Measurements from ENCODE around the gene ANOS1. TPM values are rescaled to one million over a fixed set of nuclear protein-coding genes. Genes with fewer than 3 reads are reported as not detected.
"Not testable (repeated sequence)": the region's sequence is repeated elsewhere in the genome, so short reads cannot be mapped to it uniquely, and the experiment has no call there.

Gene ANOS1
- total RNA-seq, 1 experiment from 2014 or later: 54.9 TPM

DNA sequence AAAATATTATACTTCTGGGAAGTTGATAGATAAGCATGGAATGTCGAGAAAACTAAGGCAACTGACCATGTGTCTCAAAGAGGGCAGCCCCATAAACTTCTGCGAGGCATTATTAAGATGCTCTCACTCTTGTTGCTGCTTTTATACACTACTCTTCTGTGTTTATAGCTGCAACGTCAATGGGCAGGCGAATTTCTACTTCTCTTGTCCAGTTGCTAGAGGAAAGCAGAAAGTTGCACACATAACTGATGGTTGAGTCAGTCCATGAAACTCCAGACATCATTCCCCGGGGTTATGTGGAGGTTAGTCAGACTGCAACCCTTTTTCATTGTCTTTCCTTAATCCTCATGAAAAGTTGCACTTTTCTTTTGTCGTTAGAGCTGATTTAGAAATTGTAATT is 227.5 kb downstream of the ANOS1 start:
- peaks cover 5% of the 10 kb centered on the region; the same call in 1 of the 2 replicates for H3K4me1 ChIP-seq (ENCODE audit: insufficient read depth, low read length)
- H4K8ac ChIP-seq (replicated peaks; ENCODE audit: insufficient read length, low read depth, low read length): no peak overlapping the region
- no peak overlapping the region for H3K23ac ChIP-seq (ENCODE audit: insufficient read length, low read depth, low read length)
- H3K4me3 Mint-ChIP-seq: no peak overlapping the region
- no CpG with 5 or more reads among the region's 6 CpGs for WGBS (ENCODE audit: extremely low coverage, insufficient read length, low lambda C conversion rate)
- H2AK5ac ChIP-seq (ENCODE audit: insufficient read length, low read length): no peak overlapping the region
- no peak overlapping the region for H4K5ac ChIP-seq (ENCODE audit: insufficient read length, low read depth, low read length)
- no peaks in the 10 kb centered on the region for H3K9me3 Mint-ChIP-seq
- H3K27me3 ChIP-seq (ENCODE audit: insufficient read depth, low read length): no peaks in the 10 kb centered on the region
- H3K79me2 ChIP-seq (ENCODE audit: insufficient read depth, low read length): no peaks in the 10 kb centered on the region
- no peak overlapping the region for H3K14ac ChIP-seq (ENCODE audit: insufficient read depth, low read length)
- no peaks in the 10 kb centered on the region for H4K20me1 ChIP-seq (ENCODE audit: control insufficient read depth, insufficient read depth, insufficient read length)
- H2BK12ac ChIP-seq (ENCODE audit: insufficient read length, low read depth, low read length): no peak overlapping the region
- H3K18ac ChIP-seq (ENCODE audit: insufficient read length, low read depth, low read length): no peak overlapping the region
- H3K4ac ChIP-seq (ENCODE audit: low read depth, low read length): no peak overlapping the region
- H2BK5ac ChIP-seq (ENCODE audit: insufficient read length, low read length): no peak overlapping the region
- H3K56ac ChIP-seq (ENCODE audit: insufficient read length, low read depth, low read length): no peak overlapping the region
- H2BK20ac ChIP-seq (ENCODE audit: low read depth, low read length, poor library complexity, severe bottlenecking): no peak overlapping the region
- no peak overlapping the region for H4K91ac ChIP-seq (ENCODE audit: insufficient read length, low read depth, low read length)
- H3K4me1 Mint-ChIP-seq: peaks cover 22 to 28% of the 10 kb centered on the region in 2 experiments
- TF ChIP-seq CTCF (conservative IDR thresholded peaks at IDR 0.05): no peak
- no peak overlapping the region for H3K27ac Mint-ChIP-seq
- H3K27ac ChIP-seq (ENCODE audit: insufficient read length, low read depth, low read length): no peak overlapping the region
- no peaks in the 10 kb centered on the region for H3K9me3 ChIP-seq (ENCODE audit: control insufficient read depth, low read depth, low read length)
- no peaks in the 10 kb centered on the region for H3K27me3 Mint-ChIP-seq (ENCODE audit: low read depth)
- no peak overlapping the region for H2BK15ac ChIP-seq (ENCODE audit: low read depth, low read length)
- no peak overlapping the region for H3K9ac ChIP-seq (ENCODE audit: extremely low read depth, insufficient read length, low read length)
- no peak overlapping the region for H3T11ph ChIP-seq (ENCODE audit: low read length)
- no peaks in the 10 kb centered on the region for H3K36me3 Mint-ChIP-seq (ENCODE audit: insufficient read depth in 1 of 3, low read depth in 3 of 3)
- no peak for DNase-seq
- H2AFZ ChIP-seq (ENCODE audit: low read length): no peak overlapping the region
- no peaks in the 10 kb centered on the region for H3K23me2 ChIP-seq (ENCODE audit: insufficient read length, low read depth, low read length, poor library complexity, severe bottlenecking)
- no peaks in the 10 kb centered on the region for H3K79me1 ChIP-seq (ENCODE audit: insufficient read depth, low read depth, low read length, poor library complexity, severe bottlenecking)
- H2BK120ac ChIP-seq (ENCODE audit: low read depth, low read length, poor library complexity, severe bottlenecking): no peak overlapping the region
- no peak overlapping the region for H3K4me2 ChIP-seq (ENCODE audit: insufficient read depth, insufficient read length, low read length)

DNA sequence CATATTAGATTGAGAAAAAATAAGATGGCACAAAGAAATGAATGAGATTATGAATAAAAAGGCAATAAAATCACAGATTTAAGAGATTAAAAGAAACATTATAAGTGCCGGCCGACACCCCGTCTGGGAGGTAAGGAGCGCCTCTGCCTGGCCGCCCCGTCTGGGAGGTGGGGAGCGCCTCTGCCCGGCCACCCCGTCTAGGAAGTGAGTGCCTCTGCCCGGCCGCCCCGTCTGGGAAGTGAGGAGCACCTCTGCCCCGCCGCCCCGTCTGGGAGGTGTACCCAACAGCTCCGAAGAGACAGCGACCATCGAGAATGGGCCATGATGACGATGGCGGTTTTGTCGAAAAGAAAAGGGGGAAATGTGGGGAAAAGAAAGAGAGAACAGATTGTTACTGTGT is 229.8 kb downstream of the ANOS1 start:
- not testable (repeated sequence) for H2BK5ac ChIP-seq (ENCODE audit: insufficient read length, low read length); H3K9me3 ChIP-seq (ENCODE audit: control insufficient read depth, low read depth, low read length); H3K79me2 ChIP-seq (ENCODE audit: insufficient read depth, low read length); H2AK5ac ChIP-seq (ENCODE audit: insufficient read length, low read length); H3K18ac ChIP-seq (ENCODE audit: insufficient read length, low read depth, low read length); H4K5ac ChIP-seq (ENCODE audit: insufficient read length, low read depth, low read length); H3T11ph ChIP-seq (ENCODE audit: low read length); H3K27ac ChIP-seq (ENCODE audit: insufficient read length, low read depth, low read length); H3K14ac ChIP-seq (ENCODE audit: insufficient read depth, low read length); H3K27me3 ChIP-seq (ENCODE audit: insufficient read depth, low read length); H3K9ac ChIP-seq (ENCODE audit: extremely low read depth, insufficient read length, low read length); H4K20me1 ChIP-seq (ENCODE audit: control insufficient read depth, insufficient read depth, insufficient read length); H3K4me2 ChIP-seq (ENCODE audit: insufficient read depth, insufficient read length, low read length); H2BK20ac ChIP-seq (ENCODE audit: low read depth, low read length, poor library complexity, severe bottlenecking); H2BK120ac ChIP-seq (ENCODE audit: low read depth, low read length, poor library complexity, severe bottlenecking); H4K91ac ChIP-seq (ENCODE audit: insufficient read length, low read depth, low read length); H3K9me3 Mint-ChIP-seq; H2BK15ac ChIP-seq (ENCODE audit: low read depth, low read length); H2AFZ ChIP-seq (ENCODE audit: low read length); H3K4ac ChIP-seq (ENCODE audit: low read depth, low read length); H3K27ac Mint-ChIP-seq; H3K4me3 Mint-ChIP-seq; H3K27me3 Mint-ChIP-seq (ENCODE audit: low read depth); H3K36me3 Mint-ChIP-seq (ENCODE audit: insufficient read depth in 1 of 3, low read depth in 3 of 3); H2BK12ac ChIP-seq (ENCODE audit: insufficient read length, low read depth, low read length); H4K8ac ChIP-seq (replicated peaks; ENCODE audit: insufficient read length, low read depth, low read length); H3K4me1 Mint-ChIP-seq; H3K23me2 ChIP-seq (ENCODE audit: insufficient read length, low read depth, low read length, poor library complexity, severe bottlenecking); H3K23ac ChIP-seq (ENCODE audit: insufficient read length, low read depth, low read length); H3K56ac ChIP-seq (ENCODE audit: insufficient read length, low read depth, low read length); H3K79me1 ChIP-seq (ENCODE audit: insufficient read depth, low read depth, low read length, poor library complexity, severe bottlenecking); H3K4me1 ChIP-seq (ENCODE audit: insufficient read depth, low read length); DNase-seq
- WGBS (ENCODE audit: extremely low coverage, insufficient read length, low lambda C conversion rate): no CpG with 5 or more reads among the region's 21 CpGs
